Measurements from ENCODE around the gene MEIS1.

MEIS1 gene

DNA sequence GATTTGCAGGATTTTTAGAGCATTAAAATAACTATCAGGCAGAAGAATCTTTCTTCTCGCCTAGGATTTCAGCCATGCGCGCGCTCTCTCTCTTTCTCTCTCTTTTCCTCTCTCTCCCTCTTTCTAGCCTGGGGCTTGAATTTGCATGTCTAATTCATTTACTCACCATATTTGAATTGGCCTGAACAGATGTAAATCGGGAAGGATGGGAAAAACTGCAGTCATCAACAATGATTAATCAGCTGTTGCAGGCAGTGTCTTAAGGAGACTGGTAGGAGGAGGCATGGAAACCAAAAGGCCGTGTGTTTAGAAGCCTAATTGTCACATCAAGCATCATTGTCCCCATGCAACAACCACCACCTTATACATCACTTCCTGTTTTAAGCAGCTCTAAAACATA is 137.0 kb downstream of the MEIS1 start:
- no peak for DNase-seq

DNA sequence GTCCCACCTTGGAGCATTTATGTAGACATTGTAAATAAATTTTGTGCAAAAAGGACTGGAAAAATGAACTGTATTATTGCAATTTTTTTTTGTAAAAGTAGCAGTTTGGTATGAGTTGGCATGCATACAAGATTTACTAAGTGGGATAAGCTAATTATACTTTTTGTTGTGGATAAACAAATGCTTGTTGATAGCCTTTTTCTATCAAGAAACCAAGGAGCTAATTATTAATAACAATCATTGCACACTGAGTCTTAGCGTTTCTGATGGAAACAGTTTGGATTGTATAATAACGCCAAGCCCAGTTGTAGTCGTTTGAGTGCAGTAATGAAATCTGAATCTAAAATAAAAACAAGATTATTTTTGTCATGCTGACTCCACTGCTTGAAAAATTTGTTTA is 137.5 kb downstream of the MEIS1 start:
- no peak for DNase-seq

DNA sequence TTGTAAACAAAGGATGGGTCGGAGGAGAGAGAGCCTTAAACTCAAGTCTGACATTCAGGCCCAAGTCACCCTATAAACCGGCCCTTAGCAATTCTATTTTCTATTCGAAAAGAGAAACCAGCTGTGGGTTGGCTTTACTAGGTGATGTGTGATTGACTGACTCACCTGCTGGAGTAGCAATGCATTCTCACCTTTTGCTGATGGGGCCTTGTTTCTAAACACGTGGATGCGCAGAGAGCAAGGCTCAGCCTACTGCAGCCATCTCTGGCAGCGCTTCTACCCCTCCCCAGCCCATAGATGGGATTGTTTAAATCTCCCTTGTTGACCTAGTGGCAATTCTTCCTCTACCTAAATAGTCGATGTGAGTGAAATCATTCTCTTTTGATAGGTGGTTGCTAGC is 138.5 kb downstream of the MEIS1 start:
- no peak for DNase-seq

DNA sequence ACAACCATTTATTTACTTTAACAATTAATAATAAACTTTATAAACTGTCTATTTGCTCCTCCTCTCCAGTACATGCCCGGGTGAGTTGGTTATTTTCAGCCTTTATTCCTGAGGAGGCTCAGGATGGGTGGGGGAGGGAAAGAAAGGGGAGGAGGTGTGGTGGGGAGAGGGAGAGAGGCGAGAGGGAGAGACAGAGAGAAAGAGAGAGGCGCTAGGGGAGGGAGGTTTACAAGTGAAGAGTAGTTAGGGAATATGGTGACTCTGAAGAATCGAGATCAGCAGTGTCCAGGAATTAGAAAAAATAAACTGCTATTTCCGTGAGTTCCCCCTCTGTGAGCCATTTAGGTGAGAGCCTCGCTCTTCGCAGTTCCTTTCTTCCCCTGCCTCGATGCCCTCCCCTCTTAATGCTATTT is 138.9 kb downstream of the MEIS1 start:
- no peak for DNase-seq

GRCh38 chr2:66574701-66575624 is 140.0 kb downstream of the MEIS1 start:
- DNase-seq = peak in 1 of 2 donors; percentile 40

DNA sequence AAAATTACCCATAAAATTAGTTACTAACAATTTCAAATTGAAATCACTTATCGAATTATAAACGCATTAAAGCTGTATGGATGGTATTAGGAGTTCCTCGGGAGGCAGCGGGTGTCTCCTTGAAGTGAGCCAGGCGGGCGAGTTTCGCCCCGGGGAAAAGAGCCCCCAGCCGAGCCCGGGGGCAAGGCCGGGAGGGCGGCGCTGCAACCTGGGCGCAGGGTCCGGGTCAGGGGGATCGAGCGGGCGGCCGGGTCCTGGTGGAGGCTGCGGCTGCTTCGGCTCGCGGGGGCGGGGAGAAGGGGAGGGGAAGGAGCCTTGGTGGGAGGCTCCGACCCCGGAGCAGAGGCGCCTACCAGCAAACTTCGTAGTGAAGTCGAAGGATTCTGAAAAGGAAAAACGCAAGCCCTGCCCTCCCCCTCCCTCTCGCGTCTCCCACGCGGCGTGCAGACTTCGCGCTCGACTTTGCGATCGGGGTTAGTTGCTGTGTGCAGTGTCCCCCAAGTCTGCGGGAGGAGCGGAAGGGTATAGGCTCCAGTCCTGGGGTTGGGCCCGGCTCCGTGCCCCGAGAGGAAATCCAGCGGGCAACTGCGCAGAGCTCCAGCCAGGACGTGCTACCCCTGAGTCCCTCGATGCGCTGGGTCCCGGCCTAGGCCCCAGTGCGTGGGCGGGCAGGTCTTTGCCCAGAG is 140.8 kb downstream of the MEIS1 start:
- no peak for DNase-seq

- no peak for DNase-seq
Observed at GRCh38 chr2:66576311-66576560, 141.3 kb downstream of the MEIS1 start.

DNA sequence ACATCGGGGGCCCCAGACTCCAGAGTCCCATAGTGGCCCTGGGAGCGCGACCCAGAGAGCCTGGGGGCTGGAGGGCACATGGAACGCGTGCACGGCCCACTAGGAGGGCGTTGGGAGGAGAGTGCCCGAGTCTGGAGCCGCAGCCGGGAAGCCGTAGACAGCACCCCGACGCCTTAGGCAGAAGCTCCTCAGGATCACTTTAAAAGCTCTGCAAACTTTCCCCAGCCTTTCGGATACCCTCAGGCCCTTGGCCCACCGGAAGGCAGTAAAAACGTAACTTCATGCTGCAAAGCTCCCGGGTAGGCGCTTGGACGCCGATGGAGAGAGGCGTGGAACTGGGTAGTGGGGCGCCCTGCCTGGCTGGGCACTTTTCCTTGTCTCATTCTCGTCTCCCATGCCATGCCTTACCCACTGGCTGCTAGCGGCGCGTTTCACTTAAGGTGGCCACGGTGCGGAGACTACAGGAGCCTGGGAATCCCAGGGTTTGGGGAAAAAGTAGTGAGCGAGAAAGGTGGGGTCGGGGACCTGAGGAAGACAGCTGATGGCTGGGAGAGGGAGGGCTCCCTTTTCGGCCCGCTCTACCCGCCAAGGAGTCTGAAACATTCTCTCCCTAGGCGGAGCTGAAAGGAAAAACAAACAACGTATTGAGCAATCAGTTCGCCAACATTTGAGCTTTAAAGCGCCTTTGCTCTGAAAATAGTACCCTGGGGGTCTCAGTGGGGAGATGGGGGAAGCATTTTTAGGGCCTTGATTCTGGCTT is 141.8 kb downstream of the MEIS1 start:
- no peak for DNase-seq

GRCh38 chr2:66577321-66578053 is 142.6 kb downstream of the MEIS1 start:
- DNase-seq = no peak

DNA sequence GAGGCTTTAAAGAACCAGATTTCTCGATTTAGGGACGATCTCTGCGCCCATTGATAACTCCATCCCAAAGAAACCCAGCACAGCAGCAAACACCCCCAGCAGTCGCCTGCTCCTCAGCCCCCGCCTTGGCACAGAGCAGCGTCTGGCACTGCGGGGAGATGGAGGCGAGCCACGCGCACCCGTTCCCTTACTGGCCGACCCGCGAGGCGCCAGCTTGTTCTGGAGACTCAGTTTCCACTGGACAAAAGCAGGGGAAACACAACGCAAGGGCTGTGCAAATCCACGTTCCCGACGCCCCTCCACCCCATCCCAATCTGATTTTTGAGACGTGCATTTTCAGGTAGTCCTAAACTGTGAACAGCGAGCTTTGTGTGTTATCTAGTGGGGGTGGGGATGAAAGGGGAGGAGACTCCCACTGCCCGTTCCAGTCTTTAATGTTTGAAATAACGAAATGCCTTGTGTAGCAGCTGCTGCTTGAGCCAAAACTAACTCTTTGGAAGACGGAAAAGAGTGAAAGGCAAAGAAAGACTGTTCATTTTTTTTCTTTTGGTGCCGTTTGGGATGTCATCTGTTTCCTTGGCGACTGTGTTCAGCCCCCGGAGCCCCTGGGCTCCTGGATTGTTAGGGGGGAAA is 143.2 kb downstream of the MEIS1 start:
- DNase-seq = no peak

- no peak for DNase-seq
Observed at GRCh38 chr2:66578687-66579106, 143.8 kb downstream of the MEIS1 start.

DNA sequence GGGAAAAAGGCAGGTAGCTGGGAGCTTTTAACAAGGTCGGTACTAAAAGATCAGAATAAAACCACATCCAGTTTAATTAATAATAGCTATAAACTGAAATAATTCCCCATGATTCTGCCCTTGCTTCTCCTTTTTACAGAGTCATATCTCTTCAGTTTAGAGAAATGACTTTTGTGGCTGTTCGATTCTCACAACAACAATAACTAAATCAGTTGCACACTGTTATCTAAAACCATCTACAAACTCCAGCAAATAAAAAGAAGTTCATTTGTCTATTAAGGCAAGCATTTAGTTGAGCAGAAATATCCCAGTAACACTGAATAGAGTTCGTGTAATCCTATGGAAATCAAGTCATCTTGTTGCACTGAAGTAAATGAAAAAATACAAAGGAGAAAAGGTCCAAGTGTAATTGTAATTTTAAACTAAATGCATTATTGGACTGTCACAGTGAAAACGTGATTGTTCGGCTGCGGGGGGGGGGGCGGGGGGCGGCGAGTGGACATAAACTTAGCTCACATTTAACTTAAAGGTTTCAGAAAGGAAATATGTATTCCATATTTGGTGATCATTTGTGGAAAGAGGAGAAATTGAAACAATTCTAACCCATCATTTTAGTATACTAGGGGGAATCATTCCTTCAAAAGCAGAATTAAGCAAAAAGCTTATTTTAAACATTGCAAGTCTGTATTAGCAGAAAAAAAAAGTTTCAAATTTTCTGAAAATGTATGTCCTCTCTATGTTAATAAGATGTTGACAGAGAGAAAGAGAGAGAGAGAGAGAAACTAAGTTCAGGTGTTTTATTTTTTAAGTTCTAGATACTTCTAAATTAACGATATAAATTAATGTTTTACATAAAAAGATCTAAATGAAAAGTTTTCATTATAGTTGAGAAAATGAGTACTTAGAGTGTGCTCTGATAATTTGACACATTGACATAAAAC is 144.5 kb downstream of the MEIS1 start:
- DNase-seq = no peak

DNA sequence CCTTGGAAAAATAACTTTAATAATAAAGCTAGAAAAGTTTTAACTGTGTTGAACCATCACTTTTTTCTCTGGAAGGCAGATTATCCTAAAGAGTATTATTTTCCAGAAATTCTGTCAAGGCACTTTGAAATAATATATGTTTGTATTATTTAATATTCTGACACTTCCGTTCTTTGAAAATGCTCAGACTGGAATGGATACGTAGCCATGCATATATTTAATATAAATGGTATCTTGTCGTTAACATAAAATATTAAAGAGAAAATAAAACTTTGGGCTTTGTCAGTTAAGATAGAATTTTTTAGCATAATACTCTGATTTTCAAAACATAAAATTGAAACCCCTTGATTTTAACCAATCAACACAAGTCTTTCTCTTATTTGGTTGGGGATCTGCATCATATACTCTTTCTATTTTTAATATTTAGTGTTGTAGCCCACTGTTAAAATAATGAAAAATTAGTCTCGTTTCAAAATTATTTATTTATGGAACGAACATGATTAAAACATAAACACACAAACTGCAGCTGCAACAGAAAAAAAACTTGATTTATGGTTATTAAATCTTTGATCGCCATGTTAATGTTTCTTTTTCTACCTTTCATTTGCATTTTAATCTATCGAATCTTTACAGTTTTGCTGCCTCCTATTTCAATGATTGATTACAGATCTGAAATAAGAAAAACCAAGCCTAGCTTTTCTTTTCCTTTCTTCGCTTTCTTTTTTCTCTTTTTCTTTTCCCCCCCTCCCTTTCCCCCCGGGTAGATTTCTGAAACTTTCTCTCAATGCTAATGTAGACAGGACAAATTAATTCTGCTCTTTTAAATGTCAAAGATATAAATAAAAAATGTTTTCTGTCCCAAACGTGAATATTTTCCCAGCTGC is 145.5 kb downstream of the MEIS1 start:
- DNase-seq = no peak

DNA sequence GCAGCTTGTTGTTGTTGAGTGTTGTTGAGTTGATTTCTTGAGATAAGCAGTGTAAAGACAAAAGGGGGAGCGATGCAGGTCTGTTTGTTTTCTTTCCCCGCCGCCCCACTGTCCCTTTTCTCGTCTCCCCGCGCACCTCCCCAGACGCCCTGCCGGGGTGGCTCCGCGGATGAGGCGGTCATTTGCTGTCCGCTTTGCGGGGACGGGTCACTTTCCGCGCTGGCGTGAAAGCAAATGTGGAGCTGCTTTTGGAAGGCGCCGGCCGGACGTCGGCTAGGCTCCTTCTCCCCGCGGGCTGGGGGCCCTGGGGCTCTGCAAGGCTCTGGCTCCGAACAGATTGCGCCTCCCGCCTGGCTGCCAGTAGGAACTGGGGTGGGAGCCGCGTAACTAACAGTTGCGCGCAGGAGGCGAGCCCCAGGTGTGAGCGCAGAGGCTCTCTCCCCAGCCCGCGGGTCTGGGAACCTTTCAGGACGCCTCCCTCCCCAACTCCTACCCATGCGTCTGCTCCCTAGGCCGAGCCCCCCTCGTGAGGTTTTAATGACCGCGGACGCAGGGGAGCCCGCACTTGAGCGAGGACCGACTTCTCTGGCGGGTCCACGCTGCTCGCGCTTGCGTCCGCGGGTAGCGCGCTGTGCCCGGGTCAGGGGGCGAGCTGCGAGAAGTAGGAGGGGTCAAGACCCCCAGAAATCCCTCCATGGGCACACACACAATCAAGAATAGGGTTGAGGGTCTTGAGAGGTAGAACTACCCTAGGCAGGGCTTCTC is 146.6 kb downstream of the MEIS1 start:
- no peak for DNase-seq

DNA sequence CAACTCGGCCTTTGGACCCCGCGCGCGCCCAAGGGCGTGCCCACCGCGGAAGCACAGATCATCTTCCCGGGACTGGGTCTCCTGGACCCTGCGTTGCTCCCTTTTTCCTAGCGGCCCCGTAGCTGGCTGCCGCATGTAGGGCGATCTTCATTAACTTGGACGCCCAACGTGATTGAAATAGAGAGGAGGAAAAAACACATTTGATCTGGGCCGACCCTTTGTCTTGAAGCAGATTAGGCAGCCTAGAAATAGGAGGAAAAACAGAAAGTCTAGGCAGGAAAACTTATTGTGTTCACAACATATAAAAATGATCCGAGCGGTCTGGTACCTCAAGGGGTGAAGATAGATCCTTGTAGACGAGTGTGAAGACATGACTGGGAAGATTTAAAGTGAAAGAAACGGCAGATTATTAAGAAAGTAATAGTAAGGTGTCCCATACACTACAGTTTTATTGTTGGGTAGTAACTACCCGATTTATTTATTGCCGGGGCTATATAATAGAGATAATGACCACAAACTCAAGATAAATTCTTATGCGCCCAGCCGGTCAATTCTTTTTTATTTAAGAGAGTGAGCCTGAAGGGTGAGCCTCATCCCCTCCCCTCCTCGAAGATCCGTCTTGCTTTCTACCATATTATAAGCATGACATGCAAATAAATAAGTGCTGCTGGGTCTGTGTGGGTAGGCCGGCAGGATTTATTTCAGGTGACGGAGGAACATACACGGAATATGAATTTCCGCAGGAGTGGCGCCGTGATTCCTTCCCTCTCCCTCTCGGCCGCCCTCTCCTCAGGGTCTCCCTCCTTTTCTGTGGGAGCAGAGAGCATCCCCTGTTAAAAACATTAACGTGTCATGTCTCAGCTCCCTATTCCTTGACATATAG is 147.4 kb downstream of the MEIS1 start:
- no peak for DNase-seq

GRCh38 chr2:66582987-66583880 is 148.3 kb downstream of the MEIS1 start:
- DNase-seq = no peak

DNA sequence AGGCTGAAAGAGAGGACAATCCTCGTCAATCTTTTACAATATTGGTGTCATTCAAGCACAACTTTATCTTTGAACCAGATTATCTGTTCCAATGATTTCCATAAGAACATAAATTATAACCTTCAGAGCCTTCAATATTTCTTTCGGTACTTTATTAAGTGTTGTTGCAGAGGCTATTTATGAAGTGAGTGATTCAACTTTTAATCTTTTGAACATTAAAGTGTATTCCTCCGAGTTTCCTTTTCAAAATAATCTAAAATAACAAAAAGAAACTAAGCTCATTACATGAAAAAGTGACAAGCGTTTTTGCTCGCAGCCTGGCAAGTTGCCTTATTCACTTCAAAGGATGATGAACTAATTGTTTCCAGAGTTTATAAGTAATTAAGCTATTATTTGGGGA is 149.0 kb downstream of the MEIS1 start:
- DNase-seq = no peak
